Mesendoderm (in vitro differentiated cells): ENCODE data around the gene MEIOC.

Experiments used
- DNase-seq: peaks from one replicate; pipeline ENCODE4 v3.0.0; 2013
- H2AK5ac ChIP-seq: 2 replicates; pipeline ENCODE4 v1.6.1; 2013; ENCODE audit warnings: low read length, inconsistent platforms
- H2BK120ac ChIP-seq: 2 replicates; pipeline ENCODE4 v1.6.1; 2013; ENCODE audit warnings: low read depth, mild to moderate bottlenecking, low read length, moderate library complexity, mixed read lengths
- H2BK15ac ChIP-seq: replicated peaks from 2 replicates; pipeline ENCODE4 v1.6.1; 2013; ENCODE audit warnings: low read depth, mild to moderate bottlenecking, moderate library complexity
- H2BK5ac ChIP-seq: 2 replicates; pipeline ENCODE4 v1.6.1; 2013; ENCODE audit warnings: low read length, inconsistent platforms
- H3K18ac ChIP-seq: 2 replicates; pipeline ENCODE4 v1.6.1; 2013; ENCODE audit warnings: mild to moderate bottlenecking, low read length, mixed read lengths
- H3K23ac ChIP-seq: one replicate; pipeline ENCODE4 v1.6.1; 2013; ENCODE audit warnings: low read length
- H3K27ac ChIP-seq: 2 replicates; pipeline ENCODE4 v1.5.1; 2013; ENCODE audit warnings: low read depth, mild to moderate bottlenecking, inconsistent platforms, low read length, moderate library complexity
- H3K27me3 ChIP-seq: 2 replicates; pipeline ENCODE4 v1.6.1; 2013; ENCODE audit warnings: low read length, control low read depth, mild to moderate bottlenecking, inconsistent platforms; ENCODE audit not compliant: insufficient read depth, poor library complexity
- H3K36me3 ChIP-seq: 2 replicates; pipeline ENCODE4 v1.6.1; 2013; ENCODE audit warnings: low read length, inconsistent platforms; ENCODE audit not compliant: control insufficient read depth, insufficient read depth
- H3K4ac ChIP-seq: one replicate; pipeline ENCODE4 v1.6.1; 2013; ENCODE audit warnings: low read depth, mild to moderate bottlenecking, low read length, moderate library complexity
- H3K4me1 ChIP-seq: 2 replicates; pipeline ENCODE4 v1.6.1; 2013; ENCODE audit warnings: low read depth, low read length, inconsistent platforms; ENCODE audit not compliant: control insufficient read depth
- H3K4me2 ChIP-seq: 2 replicates; pipeline ENCODE4 v1.6.1; 2013; ENCODE audit warnings: low read length
- H3K4me3 ChIP-seq: 2 replicates; pipeline ENCODE4 v1.5.1; 2013; ENCODE audit warnings: mild to moderate bottlenecking, low read length
- H3K56ac ChIP-seq: one replicate; pipeline ENCODE4 v1.6.1; 2013; ENCODE audit warnings: low read length
- H3K79me1 ChIP-seq: 2 replicates; pipeline ENCODE4 v1.6.1; 2013; ENCODE audit warnings: low read length, inconsistent platforms
- H3K79me2 ChIP-seq: 2 replicates; pipeline ENCODE4 v1.6.1; 2013; ENCODE audit warnings: mild to moderate bottlenecking, low read length; ENCODE audit not compliant: control insufficient read depth, insufficient read depth
- H3K9ac ChIP-seq: 2 replicates; pipeline ENCODE4 v1.6.1; 2013; ENCODE audit warnings: low read length, inconsistent platforms
- H4K5ac ChIP-seq: one replicate; pipeline ENCODE4 v1.6.1; 2013; ENCODE audit warnings: low read length
- H4K8ac ChIP-seq: one replicate; pipeline ENCODE4 v1.6.1; 2013; ENCODE audit warnings: low read depth, mild to moderate bottlenecking, control low read depth, low read length, moderate library complexity
- WGBS: extraction: QIAGEN DNeasy Blood & Tissue Kit; methylation state at CpG from one replicate; pipeline ENCODE4 v1.1.7; 2013; ENCODE audit warnings: low lambda C conversion rate, missing lambda C conversion rate; ENCODE audit not compliant: insufficient coverage; ENCODE audit errors: extremely low coverage; 5-methylcytosine and 5-hydroxymethylcytosine counted together

MEIOC gene

GRCh38 chr17:44663095-44663494 lies 6.8 kb downstream of the MEIOC start:
- Histone ChIP-seq H3K56ac (no peak overlapping the region), H3K23ac (no peak overlapping the region), H3K79me2 (no peaks in the 10 kb centered on the region), H3K18ac (no peak overlapping the region), H4K8ac (no peak overlapping the region), H2BK5ac (no peak overlapping the region), H2BK15ac (no peak overlapping the region), H4K5ac (no peak overlapping the region), H3K4me2 (no peak overlapping the region), H3K27me3 (no peaks in the 10 kb centered on the region), H3K79me1 (no peaks in the 10 kb centered on the region), H3K4me3 (no peak overlapping the region), H3K4ac (no peak overlapping the region), H3K36me3 (no peaks in the 10 kb centered on the region), H2BK120ac (no peak overlapping the region), H3K9ac (no peak overlapping the region), H3K4me1 (no peaks in the 10 kb centered on the region), H2AK5ac (no peak overlapping the region), H3K27ac (no peak overlapping the region)
- no peak for DNase-seq
- WGBS, result no CpG with 5 or more reads among the region's 1 CpG

GRCh38 chr17:44664867-44665266 lies 8.6 kb downstream of the MEIOC start:
- Histone ChIP-seq H3K9ac (no peak overlapping the region), H4K8ac (no peak overlapping the region), H3K4me2 (no peak overlapping the region), H3K4me1 (no peaks in the 10 kb centered on the region), H3K56ac (no peak overlapping the region), H3K79me1 (no peaks in the 10 kb centered on the region), H3K27ac (no peak overlapping the region), H2BK120ac (no peak overlapping the region), H4K5ac (no peak overlapping the region), H2BK5ac (no peak overlapping the region), H3K18ac (no peak overlapping the region), H3K4me3 (no peak overlapping the region), H3K27me3 (no peaks in the 10 kb centered on the region), H2AK5ac (no peak overlapping the region), H3K79me2 (no peaks in the 10 kb centered on the region), H3K4ac (no peak overlapping the region), H3K36me3 (no peaks in the 10 kb centered on the region), H2BK15ac (no peak overlapping the region), H3K23ac (no peak overlapping the region)
- no CpG with 5 or more reads among the region's 1 CpG for WGBS
- no peak for DNase-seq

- H2BK120ac ChIP-seq, result no peak overlapping the region
- H2BK15ac ChIP-seq, result no peak overlapping the region
- no peaks in the 10 kb centered on the region for H3K79me1 ChIP-seq
- no peak overlapping the region for H3K4me3 ChIP-seq
- no peak overlapping the region for H3K27ac ChIP-seq
- H3K27me3 ChIP-seq, result no peaks in the 10 kb centered on the region
- H3K56ac ChIP-seq, result no peak overlapping the region
- H3K23ac ChIP-seq, result no peak overlapping the region
- H4K8ac ChIP-seq, result no peak overlapping the region
- H4K5ac ChIP-seq, result no peak overlapping the region
- no CpG with 5 or more reads among the region's 1 CpG for WGBS
- no peaks in the 10 kb centered on the region for H3K79me2 ChIP-seq
- no peaks in the 10 kb centered on the region for H3K36me3 ChIP-seq
- no peak overlapping the region for H3K4ac ChIP-seq
- H3K4me1 ChIP-seq, result no peaks in the 10 kb centered on the region
- no peak overlapping the region for H2AK5ac ChIP-seq
- no peak overlapping the region for H2BK5ac ChIP-seq
- no peak overlapping the region for H3K9ac ChIP-seq
- no peak overlapping the region for H3K4me2 ChIP-seq
- H3K18ac ChIP-seq, result no peak overlapping the region
- no peak for DNase-seq
Observed at GRCh38 chr17:44666006-44666405, 9.7 kb downstream of the MEIOC start.

- H3K4me2 ChIP-seq, result no peak overlapping the region
- H2AK5ac ChIP-seq, result no peak overlapping the region
- H2BK5ac ChIP-seq, result no peak overlapping the region
- no peaks in the 10 kb centered on the region for H3K36me3 ChIP-seq
- H2BK15ac ChIP-seq, result no peak overlapping the region
- H3K27ac ChIP-seq, result no peak overlapping the region
- no peaks in the 10 kb centered on the region for H3K79me2 ChIP-seq
- H3K23ac ChIP-seq, result no peak overlapping the region
- H3K27me3 ChIP-seq, result no peaks in the 10 kb centered on the region
- no peak overlapping the region for H4K5ac ChIP-seq
- H4K8ac ChIP-seq, result no peak overlapping the region
- H2BK120ac ChIP-seq, result no peak overlapping the region
- no peak overlapping the region for H3K4ac ChIP-seq
- no peaks in the 10 kb centered on the region for H3K4me1 ChIP-seq
- no peak overlapping the region for H3K56ac ChIP-seq
- H3K79me1 ChIP-seq, result no peaks in the 10 kb centered on the region
- no peak overlapping the region for H3K9ac ChIP-seq
- H3K4me3 ChIP-seq, result no peak overlapping the region
- DNase-seq, result peak; percentile 40
- no peak overlapping the region for H3K18ac ChIP-seq
Observed at GRCh38 chr17:44672479-44673093, 16.3 kb downstream of the MEIOC start.

GRCh38 chr17:44673893-44674292 lies 17.6 kb downstream of the MEIOC start:
- no peak overlapping the region for H3K18ac ChIP-seq
- no CpG with 5 or more reads among the region's 2 CpGs for WGBS
- no peaks in the 10 kb centered on the region for H3K27me3 ChIP-seq
- H2BK15ac ChIP-seq, result no peak overlapping the region
- no peak overlapping the region for H2AK5ac ChIP-seq
- no peak overlapping the region for H3K4ac ChIP-seq
- H3K79me2 ChIP-seq, result no peaks in the 10 kb centered on the region
- no peak overlapping the region for H2BK120ac ChIP-seq
- H3K23ac ChIP-seq, result no peak overlapping the region
- H3K79me1 ChIP-seq, result no peaks in the 10 kb centered on the region
- no peak overlapping the region for H4K5ac ChIP-seq
- H3K36me3 ChIP-seq, result peaks cover 3% of the 10 kb centered on the region
- no peak overlapping the region for H4K8ac ChIP-seq
- no peak overlapping the region for H3K27ac ChIP-seq
- DNase-seq, result no peak
- H3K56ac ChIP-seq, result no peak overlapping the region
- H2BK5ac ChIP-seq, result no peak overlapping the region
- no peak overlapping the region for H3K4me3 ChIP-seq
- H3K9ac ChIP-seq, result no peak overlapping the region
- H3K4me2 ChIP-seq, result no peak overlapping the region
- no peaks in the 10 kb centered on the region for H3K4me1 ChIP-seq

- Histone ChIP-seq H3K27ac (no peak overlapping the region), H3K4me1 (no peaks in the 10 kb centered on the region), H3K79me2 (no peaks in the 10 kb centered on the region), H2AK5ac (no peak overlapping the region), H4K5ac (no peak overlapping the region), H2BK15ac (no peak overlapping the region), H3K79me1 (no peaks in the 10 kb centered on the region), H2BK5ac (no peak overlapping the region), H3K36me3 (peaks cover 7% of the 10 kb centered on the region), H3K18ac (no peak overlapping the region), H3K9ac (no peak overlapping the region), H2BK120ac (no peak overlapping the region), H3K27me3 (no peaks in the 10 kb centered on the region), H3K23ac (no peak overlapping the region), H3K4me3 (no peak overlapping the region), H4K8ac (no peak overlapping the region), H3K56ac (no peak overlapping the region), H3K4ac (no peak overlapping the region), H3K4me2 (no peak overlapping the region)
- no CpG with 5 or more reads among the region's 2 CpGs for WGBS
- DNase-seq, result no peak
Observed at GRCh38 chr17:44677136-44677535, 20.9 kb downstream of the MEIOC start.
